Neutrophil (primary cell): ENCODE data around the gene KIAA1549.

Experiments used
- H3K27ac ChIP-seq: fragments of 200-600 bp; sonication (generic); 2 replicates; pipeline ENCODE4 v1.5.1; 2016; ENCODE audit warnings: mild to moderate bottlenecking, moderate library complexity
- H3K27me3 ChIP-seq: fragments of 200-600 bp; sonication (generic); 2 replicates; pipeline ENCODE4 v1.6.0; 2016; ENCODE audit warnings: mild to moderate bottlenecking
- H3K36me3 ChIP-seq: fragments of 200-600 bp; sonication (generic); 2 replicates; pipeline ENCODE4 v1.5.1; 2017
- H3K4me1 ChIP-seq, 2 experiments: fragments of 200-600 bp in 1 of 2; sonication (generic) in 1 of 2; 1 replicate in 1 of 2; 2 replicates in 1 of 2; pipeline versions ENCODE4 v1.5.1 to v1.6.1; 2013 to 2016; ENCODE audit warnings: low read depth in 1 of 2, low read length in 1 of 2, mild to moderate bottlenecking in 1 of 2, moderate library complexity in 1 of 2; ENCODE audit not compliant: control insufficient read depth in 1 of 2, insufficient read depth in 1 of 2
- H3K4me3 ChIP-seq, 2 experiments: fragments of 200-600 bp in 1 of 2; sonication (generic) in 1 of 2; 1 replicate in 1 of 2; 2 replicates in 1 of 2; pipeline ENCODE4 v1.5.1; 2013 to 2016; ENCODE audit warnings: low read depth in 1 of 2, low read length in 1 of 2, mild to moderate bottlenecking in 1 of 2, moderate library complexity in 1 of 2
- H3K9me3 ChIP-seq: fragments of 200-600 bp; sonication (generic); 2 replicates; pipeline ENCODE4 v1.5.1; 2016
- TF ChIP-seq, protein P1 (sequence below): fragments of 200-600 bp; sonication (generic); IDR thresholded peaks from 2 replicates; pipeline ENCODE4 v1.5.1; 2016; ENCODE audit warnings: antibody characterized with exemption

The KIAA1549 gene

DNA sequence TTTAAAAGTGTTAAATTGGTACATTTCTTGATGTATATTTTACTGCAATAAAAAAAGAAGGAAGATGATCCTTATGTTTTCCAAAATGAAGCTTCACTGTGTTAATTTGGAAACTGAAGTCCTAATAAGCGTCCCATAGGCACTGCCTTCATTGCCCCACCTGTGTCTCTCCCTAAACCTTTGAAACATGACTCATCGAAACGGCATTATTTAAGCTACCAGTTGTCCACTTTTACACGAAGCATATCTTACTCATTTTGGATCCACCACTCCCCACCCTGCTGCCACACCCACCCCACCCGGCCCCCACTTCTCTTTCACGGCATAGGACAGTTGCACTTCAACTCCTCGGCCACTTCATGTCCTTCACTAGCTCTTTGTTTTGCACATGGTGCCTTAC lies 85.5 kb downstream of the KIAA1549 start:
- Histone ChIP-seq H3K36me3 (no peaks in the 10 kb centered on the region), H3K27me3 (no peaks in the 10 kb centered on the region), H3K4me3 (no peak overlapping the region), H3K27ac (no peak overlapping the region), H3K9me3 (no peaks in the 10 kb centered on the region), H3K4me1 (no peaks in the 10 kb centered on the region)
- TF ChIP-seq, protein P1, sequence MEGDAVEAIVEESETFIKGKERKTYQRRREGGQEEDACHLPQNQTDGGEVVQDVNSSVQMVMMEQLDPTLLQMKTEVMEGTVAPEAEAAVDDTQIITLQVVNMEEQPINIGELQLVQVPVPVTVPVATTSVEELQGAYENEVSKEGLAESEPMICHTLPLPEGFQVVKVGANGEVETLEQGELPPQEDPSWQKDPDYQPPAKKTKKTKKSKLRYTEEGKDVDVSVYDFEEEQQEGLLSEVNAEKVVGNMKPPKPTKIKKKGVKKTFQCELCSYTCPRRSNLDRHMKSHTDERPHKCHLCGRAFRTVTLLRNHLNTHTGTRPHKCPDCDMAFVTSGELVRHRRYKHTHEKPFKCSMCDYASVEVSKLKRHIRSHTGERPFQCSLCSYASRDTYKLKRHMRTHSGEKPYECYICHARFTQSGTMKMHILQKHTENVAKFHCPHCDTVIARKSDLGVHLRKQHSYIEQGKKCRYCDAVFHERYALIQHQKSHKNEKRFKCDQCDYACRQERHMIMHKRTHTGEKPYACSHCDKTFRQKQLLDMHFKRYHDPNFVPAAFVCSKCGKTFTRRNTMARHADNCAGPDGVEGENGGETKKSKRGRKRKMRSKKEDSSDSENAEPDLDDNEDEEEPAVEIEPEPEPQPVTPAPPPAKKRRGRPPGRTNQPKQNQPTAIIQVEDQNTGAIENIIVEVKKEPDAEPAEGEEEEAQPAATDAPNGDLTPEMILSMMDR, result no peak

DNA sequence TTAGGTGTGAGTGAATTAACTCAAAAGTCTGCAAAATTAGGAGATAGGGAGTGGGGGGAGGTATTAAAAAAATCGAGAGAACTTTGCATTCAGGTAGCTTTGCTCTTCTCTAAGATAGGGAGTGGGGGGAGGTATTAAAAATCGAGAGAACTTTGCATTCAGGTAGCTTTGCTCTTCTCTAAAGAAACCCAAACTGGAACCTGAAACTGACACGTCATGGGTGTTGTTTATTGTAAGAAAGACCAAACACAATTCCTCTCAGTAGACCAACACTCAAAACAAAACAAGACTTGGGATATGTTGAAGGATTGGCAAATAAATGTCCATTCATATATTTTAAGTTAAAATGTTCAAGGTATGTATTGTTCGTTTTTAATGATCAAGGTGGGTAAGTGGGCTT lies 87.9 kb downstream of the KIAA1549 start:
- H3K4me1 ChIP-seq, result no peaks in the 10 kb centered on the region
- no peak overlapping the region for H3K4me3 ChIP-seq
- TF ChIP-seq, protein P1, result no peak
- H3K9me3 ChIP-seq, result no peaks in the 10 kb centered on the region
- H3K27me3 ChIP-seq, result no peaks in the 10 kb centered on the region
- no peaks in the 10 kb centered on the region for H3K36me3 ChIP-seq
- H3K27ac ChIP-seq, result no peak overlapping the region

DNA sequence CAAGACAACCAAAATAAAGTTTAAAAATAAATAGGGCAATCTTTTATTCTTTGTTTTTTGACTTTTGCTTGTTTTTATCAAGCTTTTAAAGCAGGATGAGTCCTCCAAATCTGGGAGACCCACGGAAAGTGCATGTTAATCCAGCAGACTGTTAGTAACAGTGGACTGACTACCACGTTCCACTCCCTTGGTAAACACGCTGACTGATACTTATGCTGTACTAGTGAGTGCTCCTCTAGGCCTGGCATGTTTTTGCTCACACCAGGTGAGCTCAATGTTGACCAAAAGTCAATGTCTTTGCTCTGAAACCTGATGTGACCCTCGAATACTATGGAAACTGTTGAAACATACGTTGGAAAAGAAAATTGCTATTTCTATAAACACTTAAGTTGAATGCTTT lies 88.4 kb downstream of the KIAA1549 start:
- Histone ChIP-seq H3K9me3 (no peaks in the 10 kb centered on the region), H3K27me3 (no peaks in the 10 kb centered on the region), H3K4me3 (no peak overlapping the region), H3K4me1 (no peaks in the 10 kb centered on the region), H3K36me3 (no peaks in the 10 kb centered on the region), H3K27ac (no peak overlapping the region)
- TF ChIP-seq, protein P1, result no peak

DNA sequence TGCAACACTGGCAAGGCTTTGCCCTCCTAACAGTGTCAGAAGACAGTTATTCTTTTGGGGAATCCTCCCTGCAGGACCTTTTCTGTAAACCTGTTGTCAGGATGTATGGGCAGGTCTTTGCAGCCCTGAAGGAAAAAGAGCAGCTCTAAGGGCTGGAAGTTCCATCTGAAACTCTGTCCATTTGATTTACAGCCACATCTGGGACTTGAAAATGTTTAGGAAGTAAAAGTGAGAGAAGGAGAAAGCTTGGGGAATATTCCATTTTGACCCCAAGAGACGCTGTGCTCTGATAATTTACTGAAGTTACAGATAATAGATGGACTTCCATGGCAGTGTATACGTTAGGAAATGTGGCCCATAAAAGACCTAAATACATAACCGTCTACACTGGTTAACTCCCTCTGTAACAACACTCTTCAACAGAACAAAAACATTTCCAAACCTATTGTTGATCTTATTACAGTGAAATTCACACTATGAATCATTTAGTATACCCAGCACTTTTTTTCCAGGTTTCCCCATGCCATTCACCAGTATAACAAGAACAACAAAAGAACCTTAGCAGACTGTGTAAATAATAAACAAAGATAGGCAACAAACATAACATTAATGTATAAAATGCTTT lies 89.1 kb downstream of the KIAA1549 start:
- Histone ChIP-seq H3K4me3 (no peak overlapping the region), H3K4me1 (no peaks in the 10 kb centered on the region), H3K36me3 (no peaks in the 10 kb centered on the region), H3K9me3 (no peaks in the 10 kb centered on the region), H3K27ac (no peak overlapping the region), H3K27me3 (no peaks in the 10 kb centered on the region)
- TF ChIP-seq, protein P1, result no peak

DNA sequence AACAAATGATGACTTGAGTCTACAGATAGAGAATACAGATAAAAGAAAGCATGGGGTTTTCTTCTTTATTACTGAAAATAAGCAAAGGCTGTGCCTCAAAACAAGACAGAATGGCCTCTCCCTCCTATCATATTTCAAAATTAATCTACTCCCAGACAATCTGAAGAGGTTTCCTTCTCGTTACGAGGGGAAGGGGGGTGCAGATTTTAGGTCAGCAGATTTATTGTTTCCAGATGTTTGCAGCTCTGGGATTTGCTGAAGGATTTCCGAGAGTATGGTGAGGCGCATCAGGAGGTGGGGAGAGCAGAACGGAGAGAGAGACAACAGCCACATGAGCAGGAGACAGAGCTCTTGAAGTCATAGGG lies 89.8 kb downstream of the KIAA1549 start:
- Histone ChIP-seq H3K27me3 (no peaks in the 10 kb centered on the region), H3K9me3 (no peaks in the 10 kb centered on the region), H3K27ac (no peak overlapping the region), H3K4me1 (peaks cover 0 to 5% of the 10 kb centered on the region in 2 experiments), H3K4me3 (no peak overlapping the region), H3K36me3 (no peaks in the 10 kb centered on the region)
- TF ChIP-seq, protein P1, result no peak
